Umbilical cord (tissue), 2 donors: ENCODE data around the gene SLC2A13. TPM values are rescaled to one million over a fixed set of nuclear protein-coding genes. Genes with fewer than 3 reads are reported as not detected.
"Not testable (repeated sequence)": the region's sequence is repeated elsewhere in the genome, so short reads cannot be mapped to it uniquely, and the experiment has no call there.

Source experiments
- DNase-seq: peaks from one replicate; pipeline ENCODE4 v3.0.0-alpha.2; 2015; ENCODE audit warnings: low spot score
- total RNA-seq: library from RNA; depleted of rRNA; stranded (reverse); fragments of >200 nt; gene quantifications from one replicate; pipeline ENCODE4 v1.2.3, GENCODE V29; 2014; ENCODE audit warnings: low replicate concordance; ENCODE audit not compliant: insufficient read depth

Gene SLC2A13
- total RNA-seq, 1 donor from 2014 or later, result 30.8 TPM

GRCh38 chr12:40038619-40039018 lies 67.3 kb downstream of the SLC2A13 start:
- DNase-seq, result no peak

GRCh38 chr12:40034712-40035111 lies 71.2 kb downstream of the SLC2A13 start:
- DNase-seq, result no peak

- DNase-seq, result no peak
Measured at GRCh38 chr12:40034156-40034555, 71.7 kb downstream of the SLC2A13 start.

GRCh38 chr12:40033242-40033630 lies 72.6 kb downstream of the SLC2A13 start:
- no peak for DNase-seq

- peak; percentile 46 for DNase-seq
Measured at GRCh38 chr12:40032433-40033241, 73.2 kb downstream of the SLC2A13 start.

GRCh38 chr12:40031965-40032364 lies 73.9 kb downstream of the SLC2A13 start:
- DNase-seq, result no peak

- DNase-seq, result not testable (repeated sequence)
Measured at GRCh38 chr12:40030970-40031369, 74.9 kb downstream of the SLC2A13 start.

GRCh38 chr12:40028296-40028695 lies 77.6 kb downstream of the SLC2A13 start:
- peak; percentile 18 for DNase-seq

GRCh38 chr12:40022850-40023249 lies 83.0 kb downstream of the SLC2A13 start:
- DNase-seq, result peak; percentile 15

- no peak for DNase-seq
Measured at GRCh38 chr12:40020261-40020691, 85.6 kb downstream of the SLC2A13 start.

GRCh38 chr12:40017488-40017887 lies 88.4 kb downstream of the SLC2A13 start:
- no peak for DNase-seq

GRCh38 chr12:40016980-40017379 lies 88.9 kb downstream of the SLC2A13 start:
- peak; percentile 51 for DNase-seq

- no peak for DNase-seq
Measured at GRCh38 chr12:40015881-40016280, 90.0 kb downstream of the SLC2A13 start.

- no peak for DNase-seq
Measured at GRCh38 chr12:40015345-40015744, 90.5 kb downstream of the SLC2A13 start.

- no peak for DNase-seq
Measured at GRCh38 chr12:40013847-40014246, 92.0 kb downstream of the SLC2A13 start.

- DNase-seq, result no peak
Measured at GRCh38 chr12:40013292-40013691, 92.6 kb downstream of the SLC2A13 start.

- DNase-seq, result no peak
Measured at GRCh38 chr12:40012711-40013110, 93.2 kb downstream of the SLC2A13 start.

- DNase-seq, result no peak
Measured at GRCh38 chr12:40011775-40012129, 94.1 kb downstream of the SLC2A13 start.

GRCh38 chr12:40010899-40011774 lies 94.7 kb downstream of the SLC2A13 start:
- peak; percentile 56 for DNase-seq

GRCh38 chr12:40002178-40003169 lies 103.4 kb downstream of the SLC2A13 start:
- DNase-seq, result no peak

- no peak for DNase-seq
Measured at GRCh38 chr12:40001406-40001805, 104.5 kb downstream of the SLC2A13 start.
